MM.1S (cell line): ENCODE measurements around the gene SLAIN1.

Experiments used
- DNase-seq: peaks from one replicate; pipeline ENCODE4 v3.0.0-alpha.2; 2015
- H2AFZ ChIP-seq: fragments of 300-600 bp; sonication (generic); 2 replicates; pipeline ENCODE4 v1.6.0; 2016; ENCODE audit warnings: antibody characterized with exemption, low read length
- H3F3A ChIP-seq: fragments of 300-600 bp; sonication (generic); 2 replicates; pipeline ENCODE4 v1.6.1; 2016; ENCODE audit warnings: mild to moderate bottlenecking, antibody characterized with exemption, low read length, moderate library complexity, mixed read lengths; ENCODE audit not compliant: insufficient read depth
- H3K27ac ChIP-seq: fragments of 300-600 bp; sonication (generic); 2 replicates; pipeline ENCODE4 v1.5.1; 2016; ENCODE audit warnings: mild to moderate bottlenecking, low read length
- H3K27me3 ChIP-seq: fragments of 300-600 bp; sonication (generic); replicated peaks from 2 replicates; pipeline ENCODE4 v1.6.0; 2016; ENCODE audit warnings: low read length; ENCODE audit not compliant: insufficient read depth
- H3K36me3 ChIP-seq: fragments of 300-600 bp; sonication (generic); replicated peaks from 2 replicates; pipeline ENCODE4 v1.6.1; 2016; ENCODE audit warnings: mild to moderate bottlenecking, low read length, mixed read lengths; ENCODE audit not compliant: insufficient read depth
- H3K4me1 ChIP-seq: fragments of 300-600 bp; sonication (generic); 2 replicates; pipeline ENCODE4 v1.6.1; 2016; ENCODE audit warnings: low read length, mixed read lengths
- H3K4me2 ChIP-seq: fragments of 300-600 bp; sonication (generic); 2 replicates; pipeline ENCODE4 v1.6.0; 2016; ENCODE audit warnings: low read depth, low read length
- H3K4me3 ChIP-seq: fragments of 300-600 bp; sonication (generic); 2 replicates; pipeline ENCODE4 v1.5.1; 2016; ENCODE audit warnings: low read length, mixed read lengths
- H3K79me2 ChIP-seq: fragments of 300-600 bp; sonication (generic); 2 replicates; pipeline ENCODE4 v1.6.1; 2016; ENCODE audit warnings: mixed run types, low read length, mixed read lengths
- H3K9ac ChIP-seq: fragments of 300-600 bp; sonication (generic); 2 replicates; pipeline ENCODE4 v1.6.1; 2016; ENCODE audit warnings: low read length, mixed read lengths
- H3K9me2 ChIP-seq: fragments of 300-600 bp; sonication (generic); replicated peaks from 2 replicates; pipeline ENCODE4 v1.6.1; 2016; ENCODE audit warnings: mild to moderate bottlenecking, low read length, mixed read lengths; ENCODE audit not compliant: insufficient read depth
- H3K9me3 ChIP-seq: fragments of 300-600 bp; sonication (generic); replicated peaks from 2 replicates; pipeline ENCODE4 v1.6.1; 2016; ENCODE audit warnings: mild to moderate bottlenecking, low read length, mixed read lengths; ENCODE audit not compliant: insufficient read depth
- H4K20me1 ChIP-seq: fragments of 300-600 bp; sonication (generic); 2 replicates; pipeline ENCODE4 v1.6.1; 2016; ENCODE audit warnings: mild to moderate bottlenecking, low read length, moderate library complexity, mixed read lengths; ENCODE audit not compliant: insufficient read depth
- EZH2 ChIP-seq: fragments of 300-600 bp; sonication (generic); optimal IDR thresholded peaks from 2 replicates; pipeline ENCODE3; 2017; ENCODE audit warnings: low read depth, mild to moderate bottlenecking, antibody characterized with exemption, low read length, mixed read lengths
- EZH2phosphoT487 ChIP-seq: fragments of 300-600 bp; sonication (generic); IDR thresholded peaks from 2 replicates; pipeline ENCODE4 v1.6.1; 2018; ENCODE audit warnings: antibody characterized with exemption, low read length
- TF ChIP-seq, protein P1 (sequence below): fragments of 300-600 bp; sonication (generic); IDR thresholded peaks from 2 replicates; pipeline ENCODE4 v1.5.1; 2016; ENCODE audit warnings: antibody characterized with exemption, low read length, mixed read lengths

SLAIN1 gene

DNA sequence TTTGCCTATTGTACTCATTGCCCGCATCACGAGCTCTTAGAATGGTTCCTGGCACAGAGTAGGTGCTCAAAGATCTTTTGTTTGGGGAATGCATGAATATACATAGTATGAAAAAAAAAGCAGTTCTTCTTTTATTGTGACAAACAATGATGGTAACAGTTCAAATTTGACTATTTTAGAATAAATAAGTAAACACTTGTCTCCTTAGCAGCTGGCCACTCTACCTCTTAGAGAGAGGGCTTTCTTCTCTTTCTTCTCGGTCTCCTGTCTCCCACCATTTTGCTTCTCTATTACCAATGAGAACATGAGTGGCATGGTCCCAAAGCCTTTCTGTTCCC, 639 bp upstream of the SLAIN1 start:
- H3K36me3 ChIP-seq = no peaks in the 10 kb centered on the region
- no peaks in the 10 kb centered on the region for H3K9me3 ChIP-seq
- H3K4me2 ChIP-seq = peak overlapping the region; percentile 83
- H3K27ac ChIP-seq = peak overlapping the region; percentile 49; the same call in 1 of the 2 replicates
- DNase-seq = no peak
- no peaks in the 10 kb centered on the region for H3K27me3 ChIP-seq
- H3K4me1 ChIP-seq = peaks cover 26% of the 10 kb centered on the region
- TF ChIP-seq, protein P1, sequence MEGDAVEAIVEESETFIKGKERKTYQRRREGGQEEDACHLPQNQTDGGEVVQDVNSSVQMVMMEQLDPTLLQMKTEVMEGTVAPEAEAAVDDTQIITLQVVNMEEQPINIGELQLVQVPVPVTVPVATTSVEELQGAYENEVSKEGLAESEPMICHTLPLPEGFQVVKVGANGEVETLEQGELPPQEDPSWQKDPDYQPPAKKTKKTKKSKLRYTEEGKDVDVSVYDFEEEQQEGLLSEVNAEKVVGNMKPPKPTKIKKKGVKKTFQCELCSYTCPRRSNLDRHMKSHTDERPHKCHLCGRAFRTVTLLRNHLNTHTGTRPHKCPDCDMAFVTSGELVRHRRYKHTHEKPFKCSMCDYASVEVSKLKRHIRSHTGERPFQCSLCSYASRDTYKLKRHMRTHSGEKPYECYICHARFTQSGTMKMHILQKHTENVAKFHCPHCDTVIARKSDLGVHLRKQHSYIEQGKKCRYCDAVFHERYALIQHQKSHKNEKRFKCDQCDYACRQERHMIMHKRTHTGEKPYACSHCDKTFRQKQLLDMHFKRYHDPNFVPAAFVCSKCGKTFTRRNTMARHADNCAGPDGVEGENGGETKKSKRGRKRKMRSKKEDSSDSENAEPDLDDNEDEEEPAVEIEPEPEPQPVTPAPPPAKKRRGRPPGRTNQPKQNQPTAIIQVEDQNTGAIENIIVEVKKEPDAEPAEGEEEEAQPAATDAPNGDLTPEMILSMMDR = no peak
- TF ChIP-seq EZH2phosphoT487 = no peak
- peak overlapping the region; percentile 70 for H3K4me3 ChIP-seq
- peak overlapping the region; percentile 87 for H2AFZ ChIP-seq
- H3K79me2 ChIP-seq = peaks cover 32% of the 10 kb centered on the region
- H4K20me1 ChIP-seq = no peaks in the 10 kb centered on the region
- H3K9me2 ChIP-seq = no peaks in the 10 kb centered on the region
- H3K9ac ChIP-seq = peak overlapping the region; percentile 46; the same call in 1 of the 2 replicates
- H3F3A ChIP-seq = peaks cover 17% of the 10 kb centered on the region

DNA sequence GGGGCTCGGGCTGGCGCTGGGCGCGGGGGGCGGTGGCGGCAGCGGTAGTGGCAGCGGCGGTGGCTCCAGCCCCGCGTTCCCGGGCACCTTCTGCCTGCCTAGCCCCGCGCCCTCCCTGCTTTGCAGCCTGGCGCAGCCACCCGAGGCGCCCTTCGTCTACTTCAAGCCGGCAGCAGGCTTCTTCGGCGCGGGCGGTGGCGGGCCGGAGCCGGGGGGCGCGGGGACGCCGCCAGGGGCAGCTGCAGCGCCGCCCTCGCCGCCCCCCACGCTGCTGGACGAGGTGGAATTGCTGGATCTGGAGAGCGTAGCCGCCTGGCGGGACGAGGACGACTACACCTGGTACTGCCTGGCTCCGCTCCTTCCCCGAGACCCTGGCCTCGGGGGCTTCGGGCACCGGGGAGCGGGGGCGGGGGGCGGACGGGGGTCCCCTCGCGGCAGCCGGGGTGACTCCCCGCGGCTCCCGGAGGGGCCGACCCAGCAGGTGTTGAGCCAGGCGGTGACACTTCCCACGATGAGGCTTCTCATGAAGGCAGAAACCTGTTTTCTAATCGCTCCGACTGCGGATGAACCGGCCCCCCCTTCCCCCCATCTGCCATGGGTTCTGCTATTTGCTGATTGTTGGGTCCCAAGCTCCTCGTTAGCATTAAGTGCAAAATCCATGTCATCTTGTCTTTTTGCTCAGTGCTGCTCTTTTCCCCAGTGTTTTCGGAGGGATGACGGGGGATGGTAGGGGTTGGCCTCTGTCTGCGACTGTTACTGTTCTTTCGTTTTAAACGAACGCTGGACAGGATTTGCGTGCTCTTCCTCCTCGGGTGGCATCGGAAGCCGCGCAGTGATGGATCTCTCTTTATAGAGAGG, 943 bp downstream of the SLAIN1 start:
- DNase-seq = peak; percentile 67
- Histone ChIP-seq H3K27me3 (no peaks in the 10 kb centered on the region), H2AFZ (peak overlapping the region; percentile 64), H3K9me2 (no peaks in the 10 kb centered on the region), H3K9me3 (no peaks in the 10 kb centered on the region), H3K27ac (peak overlapping the region; percentile 52; the same call in 1 of the 2 replicates), H3K4me3 (peak overlapping the region; percentile 96), H4K20me1 (no peaks in the 10 kb centered on the region), H3K79me2 (peaks cover 47% of the 10 kb centered on the region), H3K4me1 (peaks cover 26% of the 10 kb centered on the region), H3K36me3 (no peaks in the 10 kb centered on the region), H3K9ac (peak overlapping the region; percentile 72), H3K4me2 (peak overlapping the region; percentile 93), H3F3A (peaks cover 20% of the 10 kb centered on the region)
- TF ChIP-seq EZH2 = no peak
- TF ChIP-seq, protein P1 = no peak
- no peak for TF ChIP-seq EZH2phosphoT487

DNA sequence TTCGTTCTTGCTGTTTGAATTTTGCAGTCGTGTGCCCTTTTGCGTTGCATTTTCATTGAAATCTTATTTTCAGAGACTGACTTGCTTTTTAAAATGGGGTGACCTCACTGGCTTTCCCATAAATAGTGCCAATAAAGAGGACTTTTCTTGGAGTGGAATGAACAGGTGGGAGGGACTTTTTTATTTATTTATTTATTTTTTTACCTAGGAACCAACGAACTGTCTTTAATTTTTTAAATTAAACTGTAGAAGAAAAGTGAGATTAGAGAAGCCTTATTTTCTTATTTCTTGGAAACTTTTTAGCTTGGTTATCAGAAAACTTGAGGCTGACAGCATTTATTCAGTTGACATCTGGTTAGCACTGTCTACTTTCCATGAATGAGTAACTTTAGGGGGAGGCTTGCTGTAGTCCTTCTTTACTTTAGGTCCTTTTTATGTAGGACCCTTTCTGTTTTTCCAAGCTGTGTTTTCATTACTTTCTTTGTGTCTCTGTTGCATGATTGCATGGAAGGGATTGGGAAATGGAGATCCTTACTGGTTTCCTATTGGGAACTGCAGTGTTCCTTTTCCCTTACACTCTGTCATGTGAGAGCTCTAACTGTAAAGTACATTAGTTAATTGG, 1.7 kb downstream of the SLAIN1 start:
- peak overlapping the region; percentile 72; the same call in 1 of the 2 replicates for H3K9ac ChIP-seq
- DNase-seq = no peak
- peaks cover 20% of the 10 kb centered on the region for H3F3A ChIP-seq
- peaks cover 26% of the 10 kb centered on the region for H3K4me1 ChIP-seq
- H4K20me1 ChIP-seq = no peaks in the 10 kb centered on the region
- peak overlapping the region; percentile 96 for H3K4me3 ChIP-seq
- peak overlapping the region; percentile 93 for H3K4me2 ChIP-seq
- no peak for TF ChIP-seq EZH2phosphoT487
- no peak for TF ChIP-seq EZH2
- TF ChIP-seq, protein P1 = no peak
- peak overlapping the region; percentile 64 for H2AFZ ChIP-seq
- H3K9me3 ChIP-seq = no peaks in the 10 kb centered on the region
- H3K27me3 ChIP-seq = no peaks in the 10 kb centered on the region
- H3K27ac ChIP-seq = peak overlapping the region; percentile 52; the same call in 1 of the 2 replicates
- no peaks in the 10 kb centered on the region for H3K9me2 ChIP-seq
- H3K79me2 ChIP-seq = peaks cover 48% of the 10 kb centered on the region
- no peaks in the 10 kb centered on the region for H3K36me3 ChIP-seq
